ENCODE measurements around the gene TCEAL9.

The TCEAL9 gene

DNA sequence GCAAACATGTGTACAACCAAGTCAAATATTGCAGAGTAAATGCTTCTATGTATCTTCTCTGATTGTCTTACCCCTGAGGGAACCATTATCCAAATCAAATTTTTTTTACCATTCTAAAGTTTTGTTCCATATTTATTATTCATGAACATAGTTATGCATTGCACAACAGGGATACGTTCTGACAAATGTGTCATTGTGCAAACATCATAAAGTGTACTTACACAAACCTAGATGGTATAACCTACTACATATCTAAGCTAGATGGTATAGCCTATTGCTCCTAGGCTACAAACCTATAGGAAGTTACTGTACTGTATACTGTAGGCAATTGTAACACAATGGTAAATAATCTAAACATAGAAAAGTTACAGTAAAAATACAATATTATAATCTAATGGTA, 43.4 kb downstream of the TCEAL9 start:
- no peak overlapping the region for H3K4me3 ChIP-seq (ENCODE audit: low read depth, low read length)
- no peak for DNase-seq (ENCODE audit: low read depth)
- TF ChIP-seq CTCF (IDR thresholded peaks at IDR 0.05; ENCODE audit: low read depth, low read length), result no peak
- no peak for TF ChIP-seq MYC (IDR thresholded peaks at IDR 0.05; ENCODE audit: low read depth, low read length)
- TF ChIP-seq, protein P1, sequence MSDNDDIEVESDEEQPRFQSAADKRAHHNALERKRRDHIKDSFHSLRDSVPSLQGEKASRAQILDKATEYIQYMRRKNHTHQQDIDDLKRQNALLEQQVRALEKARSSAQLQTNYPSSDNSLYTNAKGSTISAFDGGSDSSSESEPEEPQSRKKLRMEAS (IDR thresholded peaks at IDR 0.05; ENCODE audit: low read depth, low read length), result no peak
- TF ChIP-seq POLR2A (IDR thresholded peaks at IDR 0.05; ENCODE audit: extremely low read depth, insufficient read length), result no peak

DNA sequence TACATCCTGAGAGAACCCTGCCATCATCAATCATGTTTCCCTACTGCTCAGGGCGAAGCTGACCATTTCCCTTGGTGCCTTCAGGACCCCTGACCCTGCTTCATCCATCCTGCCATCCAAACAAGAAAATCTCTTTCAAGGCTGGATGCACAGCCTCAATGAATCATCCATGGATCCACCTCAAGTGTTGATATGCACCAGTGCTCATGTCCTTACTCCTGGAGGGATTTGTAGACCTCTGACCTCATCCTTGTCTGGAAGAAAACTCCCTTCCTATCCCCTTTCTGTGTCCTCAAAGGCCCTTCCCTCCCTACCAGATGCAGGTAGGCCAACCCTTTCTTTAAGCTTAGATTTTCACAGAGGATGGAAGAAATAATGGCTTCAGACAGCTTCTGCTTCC, 44.6 kb downstream of the TCEAL9 start:
- DNase-seq (ENCODE audit: low read depth), result no peak
- no peak overlapping the region for H3K4me3 ChIP-seq (ENCODE audit: low read depth, low read length)
- no peak for TF ChIP-seq CTCF (IDR thresholded peaks at IDR 0.05; ENCODE audit: low read depth, low read length)
- TF ChIP-seq, protein P1 (IDR thresholded peaks at IDR 0.05; ENCODE audit: low read depth, low read length), result no peak
- no peak for TF ChIP-seq MYC (IDR thresholded peaks at IDR 0.05; ENCODE audit: low read depth, low read length)
- TF ChIP-seq POLR2A (IDR thresholded peaks at IDR 0.05; ENCODE audit: extremely low read depth, insufficient read length), result no peak

DNA sequence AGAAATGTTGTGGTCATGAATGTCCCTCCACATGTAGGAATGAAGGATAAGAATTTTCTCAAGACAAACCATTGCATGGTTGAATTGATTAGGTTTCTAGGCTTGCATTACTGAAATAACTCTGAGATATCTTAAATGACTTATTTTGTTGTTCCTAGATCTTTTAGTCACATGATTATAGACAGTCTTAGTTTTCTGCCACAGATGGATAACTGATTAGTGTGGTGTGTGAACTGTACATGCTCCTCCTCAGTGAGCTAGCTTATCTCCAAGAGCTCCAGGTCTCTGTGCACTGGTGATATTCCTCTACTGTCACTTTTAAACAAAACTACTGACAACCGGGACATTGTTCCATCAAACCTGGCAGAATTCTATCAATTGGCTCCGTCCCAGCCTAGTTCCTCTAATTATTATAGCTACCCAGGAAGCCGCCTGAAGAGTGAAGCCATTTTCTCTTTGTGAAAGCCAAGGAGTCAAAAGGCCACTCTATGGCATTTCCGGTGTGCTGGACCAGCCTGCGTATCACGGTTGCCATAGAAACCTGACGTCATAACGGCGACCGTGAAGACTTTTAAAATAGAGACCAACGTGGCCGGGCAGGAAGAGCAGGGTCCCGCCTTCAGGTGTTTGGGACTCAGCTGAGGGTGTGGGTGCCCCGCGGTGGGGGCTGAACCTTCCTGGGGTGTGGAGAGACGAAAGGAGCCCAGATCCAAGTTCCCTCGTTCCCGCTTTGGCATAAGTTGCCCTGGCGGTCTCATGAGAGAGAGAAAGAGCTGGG, 48.1 kb downstream of the TCEAL9 start:
- no peak for TF ChIP-seq POLR2A (IDR thresholded peaks at IDR 0.05; ENCODE audit: extremely low read depth, insufficient read length)
- TF ChIP-seq, protein P1 (IDR thresholded peaks at IDR 0.05; ENCODE audit: low read depth, low read length), result no peak
- TF ChIP-seq MYC (IDR thresholded peaks at IDR 0.05; ENCODE audit: low read depth, low read length), result no peak
- TF ChIP-seq CTCF (IDR thresholded peaks at IDR 0.05; ENCODE audit: low read depth, low read length), result no peak
- peak; percentile 22 for DNase-seq (ENCODE audit: low read depth)
- no peak overlapping the region for H3K4me3 ChIP-seq (ENCODE audit: low read depth, low read length)

DNA sequence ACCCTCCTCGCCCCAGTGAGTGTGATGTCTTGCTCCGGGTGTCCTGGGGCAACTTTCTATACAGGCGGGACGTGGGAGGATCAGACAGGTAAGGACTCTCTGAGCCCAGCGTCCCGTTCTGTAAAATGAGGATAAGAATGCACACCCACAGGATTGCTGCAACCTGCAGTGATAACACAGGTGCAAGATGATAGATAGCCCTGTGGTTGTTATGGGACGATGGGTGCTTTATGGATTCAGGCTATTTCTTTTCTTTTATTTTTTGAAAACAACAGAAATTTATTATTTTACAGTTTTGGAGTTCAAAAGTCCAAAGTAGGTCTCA, 48.7 kb downstream of the TCEAL9 start:
- DNase-seq (ENCODE audit: low read depth), result no peak
- TF ChIP-seq CTCF (IDR thresholded peaks at IDR 0.05; ENCODE audit: low read depth, low read length) (no peak), POLR2A (IDR thresholded peaks at IDR 0.05; ENCODE audit: extremely low read depth, insufficient read length) (no peak), MYC (IDR thresholded peaks at IDR 0.05; ENCODE audit: low read depth, low read length) (no peak)
- TF ChIP-seq, protein P1 (IDR thresholded peaks at IDR 0.05; ENCODE audit: low read depth, low read length), result no peak
- no peak overlapping the region for H3K4me3 ChIP-seq (ENCODE audit: low read depth, low read length)

DNA sequence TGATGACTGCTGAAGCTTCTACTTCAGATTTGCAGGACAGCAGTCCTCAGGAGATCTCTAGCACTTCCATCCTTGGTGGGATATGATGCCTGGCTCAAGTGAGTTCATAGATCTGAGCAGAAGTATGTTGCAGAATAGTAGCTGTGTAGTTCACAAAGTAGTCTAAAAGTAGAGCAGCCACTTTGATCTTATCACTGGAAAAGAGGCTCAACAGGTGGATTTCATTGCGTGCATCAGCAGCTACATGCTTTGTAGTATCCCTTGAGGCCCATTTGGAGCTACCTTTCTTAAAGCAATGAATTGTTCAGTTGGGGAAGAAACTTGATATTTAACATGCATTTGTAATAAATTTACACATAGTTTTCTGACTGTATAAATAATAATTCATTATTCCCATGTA, 50.0 kb downstream of the TCEAL9 start:
- TF ChIP-seq MYC (IDR thresholded peaks at IDR 0.05; ENCODE audit: low read depth, low read length) (no peak), POLR2A (IDR thresholded peaks at IDR 0.05; ENCODE audit: extremely low read depth, insufficient read length) (no peak), CTCF (IDR thresholded peaks at IDR 0.05; ENCODE audit: low read depth, low read length) (no peak)
- TF ChIP-seq, protein P1 (IDR thresholded peaks at IDR 0.05; ENCODE audit: low read depth, low read length), result no peak
- no peak for DNase-seq (ENCODE audit: low read depth)
- no peak overlapping the region for H3K4me3 ChIP-seq (ENCODE audit: low read depth, low read length)
